GM10248 (cell line): ENCODE data around the gene PPDPF.

ENCODE experiments used
- CTCF ChIA-PET: fragments of 300-600 bp; sonication (Branson Sonifier 250); formaldehyde crosslinking; extraction: SDS; loops from one replicate; lab custom pipeline; 2021; ENCODE audit warnings: antibody characterized with exemption; lab: Yijun Ruan, JAX
- POLR2A ChIA-PET: fragments of 350-650 bp; sonication (Branson Sonifier 250); formaldehyde crosslinking; extraction: SDS; loops from one replicate; lab custom pipeline; 2020; ENCODE audit warnings: antibody characterized with exemption; lab: Yijun Ruan, JAX
- DNase-seq: peaks from one replicate; pipeline ENCODE4 v3.0.0; 2012; ENCODE audit errors: extremely low spot score
- CTCF ChIP-seq: IDR thresholded peaks from 2 replicates; pipeline ENCODE4 v1.5.1; 2012; ENCODE audit warnings: mild to moderate bottlenecking, low read depth; ENCODE audit errors: extremely low read depth, missing control alignments, control extremely low read depth

Gene PPDPF

DNA sequence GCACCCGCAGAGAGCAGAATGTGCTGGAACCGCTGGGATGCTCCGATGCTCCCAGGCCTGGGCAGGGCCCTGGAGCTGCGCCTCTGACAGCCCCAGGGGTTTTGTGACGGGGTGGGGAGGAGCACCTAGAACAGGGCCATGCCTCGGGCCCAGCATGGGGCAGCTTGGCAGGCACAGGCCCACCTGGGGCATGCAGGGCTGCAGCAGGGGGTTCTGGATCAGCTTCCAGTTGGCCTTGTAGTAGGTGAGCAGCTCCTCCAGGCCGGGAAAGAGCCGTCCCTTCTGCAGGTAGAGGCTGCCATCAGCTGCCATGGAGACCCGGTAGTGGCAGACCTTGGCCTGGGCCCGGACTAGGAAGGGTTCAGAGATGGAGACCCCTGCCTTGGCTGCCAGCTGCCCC lies 22.6 kb downstream of the PPDPF start:
- TF ChIP-seq CTCF = no peak
- ChIA-PET POLR2A (no interaction called here), CTCF (interaction anchor here (1.0 to 1.9 kb wide), 4 partner anchors 25 to 431 kb away, joined by 3 to 5 read pairs (median 5); no protein-coding TSS in a partner anchor)
- DNase-seq = no peak

DNA sequence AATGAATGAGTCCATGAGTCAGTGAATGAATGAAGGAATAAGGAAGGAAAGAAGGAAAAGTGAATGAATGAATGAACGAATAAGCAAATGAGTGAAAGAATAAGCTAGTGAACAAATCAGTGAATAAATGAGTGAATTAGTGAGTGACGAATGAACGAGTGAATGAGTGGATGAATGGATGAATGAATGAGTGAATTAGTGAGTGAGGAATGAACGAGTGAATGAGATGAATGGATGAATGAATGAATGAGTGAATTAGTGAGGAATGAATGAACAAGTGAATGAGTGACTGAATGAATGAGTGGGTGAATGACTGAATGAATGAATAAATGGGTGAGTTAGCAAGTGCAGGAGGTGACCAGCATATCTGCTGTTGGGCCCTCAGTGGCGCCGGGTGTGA lies 23.2 kb downstream of the PPDPF start:
- no peak for TF ChIP-seq CTCF
- CTCF ChIA-PET = interaction anchor here (1.0 to 1.9 kb wide), 4 partner anchors 8 to 430 kb away, joined by 3 to 5 read pairs (median 4); no protein-coding TSS in a partner anchor
- POLR2A ChIA-PET = no interaction called here
- no peak for DNase-seq

DNA sequence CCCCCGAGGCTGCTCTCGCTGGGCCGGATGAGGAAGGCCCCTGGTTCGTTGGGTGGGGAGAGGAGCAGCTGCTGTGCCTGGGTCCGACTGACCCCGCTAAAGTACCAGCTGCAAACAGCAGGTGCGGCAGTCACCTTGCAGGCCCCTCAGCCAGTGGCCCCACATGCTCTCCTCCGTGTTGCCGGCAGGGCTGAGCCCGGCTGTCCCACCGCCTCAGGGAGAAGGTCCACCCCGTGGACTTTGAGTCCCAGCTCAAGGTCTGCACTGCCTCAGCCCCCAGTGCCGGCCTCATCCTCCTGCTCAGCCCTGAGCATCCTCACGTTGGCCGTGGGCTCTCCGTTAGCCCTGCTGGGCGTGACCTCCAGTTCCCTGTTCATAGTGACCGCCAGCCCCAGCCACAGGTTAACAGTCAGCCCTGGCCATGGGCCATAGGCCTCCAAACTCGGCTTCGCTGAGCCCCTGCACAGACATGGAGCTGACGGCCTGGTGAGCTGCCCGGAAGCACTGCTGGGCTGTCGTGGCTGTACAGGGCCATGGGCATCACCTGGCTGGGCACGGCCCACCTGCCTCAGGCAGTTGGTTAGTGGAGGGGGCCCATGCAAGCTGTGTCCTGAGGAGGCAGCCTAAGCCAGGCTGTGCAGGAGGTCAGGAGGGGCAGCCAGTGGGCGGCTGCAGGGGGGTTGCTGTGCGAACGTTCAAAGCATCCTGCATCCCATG lies 23.8 kb downstream of the PPDPF start:
- POLR2A ChIA-PET = no interaction called here
- CTCF ChIA-PET = interaction anchor here (1.0 kb wide), 1 partner anchor 8 kb away, joined by 3 read pairs; no protein-coding TSS in a partner anchor
- no peak for DNase-seq
- no peak for TF ChIP-seq CTCF

- CTCF ChIA-PET = no interaction called here
- no peak for DNase-seq
- POLR2A ChIA-PET = interaction anchor here (0.6 kb wide), 1 partner anchor 14 kb away, joined by 3 read pairs; no protein-coding TSS in a partner anchor
- no peak for TF ChIP-seq CTCF
These were observed 24.5 kb downstream of the PPDPF start for GRCh38 chr20:63544958-63545516.

GRCh38 chr20:63545814-63546213 lies 25.2 kb downstream of the PPDPF start:
- no peak for TF ChIP-seq CTCF
- ChIA-PET POLR2A (no interaction called here), CTCF (interaction anchor here (1.1 to 2.3 kb wide), 4 partner anchors 8 to 320 kb away, joined by 3 to 12 read pairs (median 3); partner anchors contain the start of genes PTK6 and TPD52L2)
- no peak for DNase-seq

DNA sequence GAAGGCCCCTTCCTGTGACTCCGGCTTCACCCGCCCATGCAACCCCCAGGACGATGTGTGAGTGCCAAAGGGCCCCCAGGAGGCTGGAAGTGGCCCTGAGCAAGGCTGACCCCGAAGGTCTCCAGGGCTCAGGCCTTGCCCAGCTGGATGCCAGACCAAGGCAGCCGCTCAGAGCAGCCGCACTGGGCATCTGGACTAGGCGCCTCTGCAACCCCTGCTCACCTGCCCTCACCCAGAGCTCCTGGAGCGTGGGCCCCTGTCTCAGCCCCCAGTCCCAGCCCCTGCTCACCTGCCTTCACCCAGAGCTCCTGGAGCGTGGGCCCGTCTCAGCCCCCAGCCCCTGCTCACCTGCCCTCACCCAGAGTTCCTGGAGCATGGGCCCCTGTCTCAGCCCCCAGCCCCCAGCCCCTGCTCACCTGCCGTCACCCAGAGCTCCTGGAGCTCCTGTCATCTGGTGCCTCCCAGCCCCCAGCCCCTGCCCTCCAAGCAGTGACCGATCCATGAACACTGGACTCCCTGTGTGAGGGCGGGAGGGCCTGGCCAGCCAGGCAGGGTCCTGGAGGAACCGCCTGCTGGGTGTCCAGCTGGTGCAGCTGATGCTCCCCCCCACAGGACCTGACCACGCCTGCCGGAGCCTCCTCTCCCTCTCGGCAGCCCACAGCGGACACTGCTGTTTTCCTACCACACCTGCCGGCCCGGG lies 25.8 kb downstream of the PPDPF start:
- no peak for DNase-seq
- TF ChIP-seq CTCF = no peak
- CTCF ChIA-PET = interaction anchor here (1.1 to 2.3 kb wide), 4 partner anchors 9 to 319 kb away, joined by 3 to 12 read pairs (median 3); partner anchors contain the start of genes PTK6 and TPD52L2
- POLR2A ChIA-PET = no interaction called here
